ENCODE measurements around the gene OR10G2.

- TF ChIP-seq POLR2AphosphoS5 (IDR thresholded peaks at IDR 0.05; ENCODE audit: low read depth) = no peak
- TF ChIP-seq REST (IDR thresholded peaks at IDR 0.05; ENCODE audit: insufficient replicate concordance, low read depth) = no peak
- no peak for TF ChIP-seq CTCF (IDR thresholded peaks at IDR 0.05; ENCODE audit: insufficient read depth, low read length)
- no peak for TF ChIP-seq SPI1 (IDR thresholded peaks at IDR 0.05; ENCODE audit: borderline replicate concordance, low read depth)
These were observed 45.4 kb downstream of the OR10G2 start for GRCh38 chr14:21589317-21589716.
